ENCODE data around the gene ACTL9.

DNA sequence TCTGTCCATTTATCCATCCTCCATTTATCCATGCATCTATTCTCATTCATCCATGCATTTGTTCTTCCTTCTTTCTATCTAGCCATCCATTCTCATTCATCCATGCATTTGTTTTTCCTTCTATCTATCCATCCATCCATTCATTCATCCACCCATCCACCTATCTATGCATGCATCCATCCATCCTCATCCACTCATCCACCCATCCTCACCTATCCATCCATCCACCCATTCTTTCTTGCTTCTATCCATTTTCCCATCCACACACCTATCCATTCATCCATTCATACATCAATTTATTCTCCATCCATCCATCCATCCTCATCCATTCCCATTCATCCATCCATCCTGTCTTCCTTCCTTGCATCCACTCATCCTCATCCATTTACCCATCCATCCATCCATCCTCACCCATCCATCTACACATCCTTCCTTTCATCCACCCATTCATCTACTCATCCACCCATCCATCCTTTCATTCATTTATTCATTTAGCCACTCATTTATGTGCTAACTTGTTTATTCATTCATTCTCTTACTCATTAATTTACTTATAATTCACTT lies 20.3 kb downstream of the ACTL9 start:
- TF ChIP-seq EZH2 (IDR thresholded peaks at IDR 0.05) (no peak), CTCF (IDR thresholded peaks at IDR 0.05) (no peak)

Data from neural progenitor cell (in vitro differentiated cells).